ENCODE results near the gene YBX3. TPM values are rescaled to one million over a fixed set of nuclear protein-coding genes. Genes with fewer than 3 reads are reported as not detected.

Gene YBX3
- total RNA-seq, 1 donor from 2014 or later = 245 TPM

DNA sequence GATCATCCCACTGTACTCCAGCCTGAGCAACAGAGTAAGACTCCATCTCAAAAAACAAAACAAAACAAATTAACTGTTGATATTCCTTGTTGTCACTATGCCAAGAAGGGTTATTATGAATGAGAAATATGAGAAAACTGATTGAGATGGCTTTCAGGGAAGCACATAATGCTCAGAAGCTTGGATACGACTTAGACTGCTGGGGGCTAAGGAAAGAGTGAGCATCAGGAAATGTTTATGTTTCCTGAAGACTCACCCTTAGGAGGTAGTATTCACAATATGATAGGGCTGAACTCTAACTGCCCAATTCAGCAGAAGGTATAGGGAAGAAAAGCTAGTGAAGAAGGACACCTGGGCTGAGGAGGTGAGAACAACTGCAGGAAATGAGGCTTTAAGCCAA is 55.5 kb downstream of the YBX3 start:
- TF ChIP-seq, protein P1, sequence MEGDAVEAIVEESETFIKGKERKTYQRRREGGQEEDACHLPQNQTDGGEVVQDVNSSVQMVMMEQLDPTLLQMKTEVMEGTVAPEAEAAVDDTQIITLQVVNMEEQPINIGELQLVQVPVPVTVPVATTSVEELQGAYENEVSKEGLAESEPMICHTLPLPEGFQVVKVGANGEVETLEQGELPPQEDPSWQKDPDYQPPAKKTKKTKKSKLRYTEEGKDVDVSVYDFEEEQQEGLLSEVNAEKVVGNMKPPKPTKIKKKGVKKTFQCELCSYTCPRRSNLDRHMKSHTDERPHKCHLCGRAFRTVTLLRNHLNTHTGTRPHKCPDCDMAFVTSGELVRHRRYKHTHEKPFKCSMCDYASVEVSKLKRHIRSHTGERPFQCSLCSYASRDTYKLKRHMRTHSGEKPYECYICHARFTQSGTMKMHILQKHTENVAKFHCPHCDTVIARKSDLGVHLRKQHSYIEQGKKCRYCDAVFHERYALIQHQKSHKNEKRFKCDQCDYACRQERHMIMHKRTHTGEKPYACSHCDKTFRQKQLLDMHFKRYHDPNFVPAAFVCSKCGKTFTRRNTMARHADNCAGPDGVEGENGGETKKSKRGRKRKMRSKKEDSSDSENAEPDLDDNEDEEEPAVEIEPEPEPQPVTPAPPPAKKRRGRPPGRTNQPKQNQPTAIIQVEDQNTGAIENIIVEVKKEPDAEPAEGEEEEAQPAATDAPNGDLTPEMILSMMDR (conservative IDR thresholded peaks at IDR 0.05; ENCODE audit: low read depth, low read length) = no peak
- DNase-seq (ENCODE audit: low read depth) = no peak
- H3K4me3 ChIP-seq (ENCODE audit: low read depth, low read length) = no peak overlapping the region

DNA sequence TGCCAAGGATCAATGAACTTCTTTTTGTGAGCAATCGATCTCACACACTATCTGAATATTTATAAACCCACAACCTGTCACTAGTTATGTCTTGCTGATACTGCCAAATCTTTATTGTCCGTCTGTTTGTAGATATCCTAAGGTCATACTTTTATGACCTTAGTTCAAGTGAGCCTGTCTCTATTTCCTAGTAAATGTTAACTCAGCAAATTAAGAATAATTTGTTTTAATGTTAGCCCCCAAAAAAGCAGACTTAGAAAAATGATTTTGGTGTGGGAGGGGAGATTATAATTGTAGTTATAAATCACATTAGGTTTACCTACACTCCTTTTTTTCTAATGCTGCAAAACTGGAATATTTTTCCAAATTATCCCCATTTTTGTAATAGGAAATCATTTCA is 58.6 kb downstream of the YBX3 start:
- TF ChIP-seq, protein P1 (conservative IDR thresholded peaks at IDR 0.05; ENCODE audit: low read depth, low read length) = no peak
- no peak overlapping the region for H3K4me3 ChIP-seq (ENCODE audit: low read depth, low read length)
- no peak for DNase-seq (ENCODE audit: low read depth)

DNA sequence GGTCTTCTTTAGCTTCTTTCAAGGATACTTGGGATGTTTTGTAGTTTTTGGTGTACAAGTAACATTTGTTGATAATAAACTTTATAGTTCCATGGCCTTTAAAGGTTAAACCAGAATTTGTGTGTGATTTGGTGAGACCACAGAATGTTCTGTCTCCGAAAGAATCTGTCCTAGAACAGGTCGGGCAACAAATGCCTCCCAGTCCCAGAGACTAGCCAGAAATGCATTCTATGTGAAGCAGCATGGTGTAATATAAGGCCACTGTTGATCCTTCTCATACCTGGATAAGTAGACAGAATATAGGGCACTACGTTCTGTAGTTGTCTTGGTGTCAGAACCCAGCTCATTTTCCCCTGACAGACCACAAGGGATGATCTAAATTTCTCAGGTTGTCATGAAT is 59.3 kb downstream of the YBX3 start:
- TF ChIP-seq, protein P1 (conservative IDR thresholded peaks at IDR 0.05; ENCODE audit: low read depth, low read length) = no peak
- no peak overlapping the region for H3K4me3 ChIP-seq (ENCODE audit: low read depth, low read length)
- no peak for DNase-seq (ENCODE audit: low read depth)

DNA sequence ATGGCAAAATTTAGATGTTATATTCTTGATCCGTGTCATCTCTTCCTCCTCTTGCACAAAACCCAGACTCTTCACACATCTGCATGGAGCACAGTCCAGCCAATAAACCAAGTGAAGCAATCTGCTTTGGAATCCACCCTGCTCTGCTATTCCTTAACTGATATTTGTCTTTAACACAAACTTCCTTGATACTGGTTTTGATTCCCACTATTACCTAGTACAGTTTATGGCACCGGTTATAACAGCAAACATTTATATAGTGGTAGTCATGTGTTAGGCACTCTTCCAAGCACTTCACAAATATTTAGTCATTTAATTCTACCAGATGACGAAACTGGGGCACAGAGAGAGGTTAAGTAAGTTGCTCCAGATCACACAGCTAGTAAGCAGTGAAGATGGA is 61.8 kb downstream of the YBX3 start:
- no peak for DNase-seq (ENCODE audit: low read depth)
- H3K4me3 ChIP-seq (ENCODE audit: low read depth, low read length) = no peak overlapping the region
- TF ChIP-seq, protein P1 (conservative IDR thresholded peaks at IDR 0.05; ENCODE audit: low read depth, low read length) = no peak

DNA sequence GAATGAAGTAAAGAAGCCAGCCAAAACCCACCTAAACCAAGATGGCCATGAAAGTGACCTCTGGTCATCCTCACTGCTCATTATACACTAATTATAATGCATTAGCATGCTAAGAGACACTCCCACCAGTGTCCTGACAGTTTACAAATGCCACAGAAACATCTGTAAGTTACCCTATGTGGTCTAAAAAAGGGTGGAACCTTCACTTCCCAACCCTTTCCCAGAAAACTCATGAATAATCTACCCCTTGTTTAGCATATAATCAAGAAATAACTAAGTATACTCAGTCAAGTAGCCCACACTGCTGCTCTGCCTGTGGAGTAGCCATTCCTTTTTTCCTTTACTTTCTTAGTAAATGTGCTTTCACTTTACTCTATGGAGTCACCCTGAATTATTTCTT is 69.1 kb downstream of the YBX3 start:
- no peak for DNase-seq (ENCODE audit: low read depth)
- TF ChIP-seq, protein P1 (conservative IDR thresholded peaks at IDR 0.05; ENCODE audit: low read depth, low read length) = no peak

DNA sequence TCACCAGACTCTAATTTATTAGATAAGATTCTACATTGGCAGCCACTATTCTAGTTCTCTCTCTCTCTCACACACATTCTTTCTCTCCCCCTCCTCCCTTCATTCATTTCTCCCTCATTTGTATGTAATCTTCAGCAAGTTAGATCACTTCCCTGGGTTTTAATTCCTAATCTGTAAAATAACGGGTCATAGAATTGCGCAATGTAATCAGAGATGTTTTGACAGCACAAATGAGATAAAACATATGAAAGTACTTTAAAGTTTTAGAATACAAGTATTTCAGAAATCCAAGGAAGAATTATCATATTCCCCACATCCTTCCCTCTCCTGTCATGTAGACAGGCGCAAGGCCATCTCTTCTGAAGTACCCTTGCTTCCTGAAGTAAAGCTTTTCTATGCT is 70.9 kb downstream of the YBX3 start:
- TF ChIP-seq, protein P1 (conservative IDR thresholded peaks at IDR 0.05; ENCODE audit: low read depth, low read length) = no peak
- DNase-seq (ENCODE audit: low read depth) = no peak
- H3K4me3 ChIP-seq (ENCODE audit: low read depth, low read length) = no peak overlapping the region

More for the DNA sequence above, 69.1 kb downstream of the YBX3 start:
- H3K4me3 ChIP-seq (ENCODE audit: low read depth, low read length) = no peak overlapping the region

Other genes with a start within 250 kb of the YBX3 start
- 0.94 and 2.9 TPM in 2 replicates for gene EIF2S3B, start 217.4 kb downstream of the YBX3 start, total RNA-seq
- gene MAGOHB, start 109.7 kb downstream of the YBX3 start, total RNA-seq = 30.8 and 35.8 TPM in 2 replicates
- 2.5 and 4.6 TPM in 2 replicates for gene STYK1, start 49.3 kb downstream of the YBX3 start, total RNA-seq
- gene TAS2R7, start 79.3 kb upstream of the YBX3 start, total RNA-seq = not detected in 2 replicates
- gene TAS2R8, start 84.0 kb upstream of the YBX3 start, total RNA-seq = not detected in 2 replicates
- gene TAS2R9, start 86.8 kb upstream of the YBX3 start, total RNA-seq = not detected in 2 replicates
- 0.14 TPM in 1 of 2 replicates, not detected in the other for gene TAS2R10, start 103.0 kb upstream of the YBX3 start, total RNA-seq
- gene PRR4, start 126.2 kb upstream of the YBX3 start, total RNA-seq = 0.29 and 1.2 TPM in 2 replicates
- 4.3 and 9.1 TPM in 2 replicates for gene PRH1, start 160.9 kb upstream of the YBX3 start, total RNA-seq
- 0.29 and 1.6 TPM in 2 replicates for gene TAS2R13, start 186.2 kb upstream of the YBX3 start, total RNA-seq
- gene PRH2, start 205.9 kb upstream of the YBX3 start, total RNA-seq = not detected in 2 replicates
- 0.06 and 0.72 TPM in 2 replicates for gene TAS2R14, start 215.9 kb upstream of the YBX3 start, total RNA-seq

All from epithelial cell of proximal tubule (primary cell).